ENCODE data around the gene PKMYT1. TPM values are rescaled to one million over a fixed set of nuclear protein-coding genes. Genes with fewer than 3 reads are reported as not detected.

PKMYT1 gene
- total RNA-seq, 1 experiment from 2014 or later = 128 TPM

DNA sequence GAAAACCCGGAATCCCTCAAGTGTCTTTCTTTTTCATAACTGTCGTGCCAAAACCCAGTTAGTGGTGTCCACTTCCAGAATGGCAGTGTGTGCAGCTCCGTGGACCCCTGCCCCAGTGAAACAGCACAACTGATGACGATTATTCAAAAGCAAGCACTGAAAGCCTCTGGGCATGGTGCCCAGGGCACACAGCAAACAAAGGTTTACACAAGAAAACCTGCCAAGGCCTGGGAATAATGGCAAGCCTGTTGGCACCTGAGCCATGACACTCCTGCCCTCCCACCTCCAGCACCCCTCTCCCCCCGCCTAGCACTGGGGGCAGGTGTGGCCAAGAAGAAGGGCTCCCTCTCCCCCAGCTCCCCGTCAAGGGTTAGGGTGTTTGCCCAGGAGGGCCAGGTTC, 2.8 kb downstream of the PKMYT1 start:
- POLR2A ChIA-PET (ENCODE audit: low non-redundant PET) = no interaction called here
- Histone ChIP-seq H3K9me3 (ENCODE audit: low read depth, low read length, poor library complexity, severe bottlenecking) (no peaks in the 10 kb centered on the region), H3K27ac (ENCODE audit: low read depth, low read length, poor library complexity, severe bottlenecking) (no peak overlapping the region)

DNA sequence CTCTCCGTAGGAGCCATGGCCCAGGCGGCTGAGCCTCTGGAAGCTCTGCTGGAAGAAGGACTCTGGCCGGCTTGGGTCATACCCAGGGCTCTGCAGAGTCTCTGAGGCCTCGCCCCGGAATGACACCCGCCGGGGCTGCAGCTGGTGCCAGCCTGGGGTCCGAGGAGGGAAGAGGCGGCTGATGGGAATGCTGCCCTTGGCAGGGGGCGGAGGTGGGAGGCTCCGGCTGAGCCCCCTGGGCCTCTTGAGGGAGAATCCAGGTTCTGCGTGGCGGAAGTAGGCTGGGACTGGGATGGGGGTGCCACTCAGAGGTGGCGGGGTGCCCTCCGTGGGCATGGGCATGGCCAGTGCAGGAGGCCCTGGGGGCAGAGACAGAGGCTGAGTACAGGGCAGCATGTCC, 3.6 kb downstream of the PKMYT1 start:
- H3K27me3 ChIP-seq (replicated peaks; ENCODE audit: insufficient read depth, low read depth, low read length, poor library complexity) = no peaks in the 10 kb centered on the region
- ChIA-PET POLR2A (ENCODE audit: low non-redundant PET) (no interaction called here), CTCF (no interaction called here)
- BruUV-seq (replicated peaks) = no TSS peak
- peaks cover 49% of the 10 kb centered on the region for H3K36me3 ChIP-seq (ENCODE audit: insufficient read depth, low read length, poor library complexity, severe bottlenecking)
- DNase-seq (ENCODE audit: low spot score) = no peak
- intact Hi-C loops (cut with micrococcal nuclease; ENCODE audit: unreplicated experiment) = no loop called here
- H3K9me3 ChIP-seq (ENCODE audit: low read depth, low read length, poor library complexity, severe bottlenecking) = no peaks in the 10 kb centered on the region
- no peak overlapping the region for H3K4me3 ChIP-seq (ENCODE audit: low read depth, low read length, poor library complexity, severe bottlenecking)
- H3K4me1 ChIP-seq (ENCODE audit: insufficient read depth, low read length, poor library complexity, severe bottlenecking) = peaks cover 21% of the 10 kb centered on the region
- no peak overlapping the region for H3K27ac ChIP-seq (ENCODE audit: low read depth, low read length, poor library complexity, severe bottlenecking)
- TF ChIP-seq EZH2 (IDR thresholded peaks at IDR 0.05; ENCODE audit: borderline replicate concordance, low read depth, low read length, poor library complexity, severe bottlenecking) = no peak
- TF ChIP-seq, protein P1, sequence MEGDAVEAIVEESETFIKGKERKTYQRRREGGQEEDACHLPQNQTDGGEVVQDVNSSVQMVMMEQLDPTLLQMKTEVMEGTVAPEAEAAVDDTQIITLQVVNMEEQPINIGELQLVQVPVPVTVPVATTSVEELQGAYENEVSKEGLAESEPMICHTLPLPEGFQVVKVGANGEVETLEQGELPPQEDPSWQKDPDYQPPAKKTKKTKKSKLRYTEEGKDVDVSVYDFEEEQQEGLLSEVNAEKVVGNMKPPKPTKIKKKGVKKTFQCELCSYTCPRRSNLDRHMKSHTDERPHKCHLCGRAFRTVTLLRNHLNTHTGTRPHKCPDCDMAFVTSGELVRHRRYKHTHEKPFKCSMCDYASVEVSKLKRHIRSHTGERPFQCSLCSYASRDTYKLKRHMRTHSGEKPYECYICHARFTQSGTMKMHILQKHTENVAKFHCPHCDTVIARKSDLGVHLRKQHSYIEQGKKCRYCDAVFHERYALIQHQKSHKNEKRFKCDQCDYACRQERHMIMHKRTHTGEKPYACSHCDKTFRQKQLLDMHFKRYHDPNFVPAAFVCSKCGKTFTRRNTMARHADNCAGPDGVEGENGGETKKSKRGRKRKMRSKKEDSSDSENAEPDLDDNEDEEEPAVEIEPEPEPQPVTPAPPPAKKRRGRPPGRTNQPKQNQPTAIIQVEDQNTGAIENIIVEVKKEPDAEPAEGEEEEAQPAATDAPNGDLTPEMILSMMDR (conservative IDR thresholded peaks at IDR 0.05; ENCODE audit: low read depth, low read length) = no peak

More for the DNA sequence above, 2.8 kb downstream of the PKMYT1 start:
- BruUV-seq (replicated peaks) = no TSS peak
- peaks cover 16% of the 10 kb centered on the region for H3K4me1 ChIP-seq (ENCODE audit: insufficient read depth, low read length, poor library complexity, severe bottlenecking)
- H3K36me3 ChIP-seq (ENCODE audit: insufficient read depth, low read length, poor library complexity, severe bottlenecking) = peaks cover 42% of the 10 kb centered on the region
- CTCF ChIA-PET = no interaction called here
- no peak overlapping the region for H3K4me3 ChIP-seq (ENCODE audit: low read depth, low read length, poor library complexity, severe bottlenecking)
- intact Hi-C loops (cut with micrococcal nuclease; ENCODE audit: unreplicated experiment) = no loop called here
- H3K27me3 ChIP-seq (replicated peaks; ENCODE audit: insufficient read depth, low read depth, low read length, poor library complexity) = no peaks in the 10 kb centered on the region
- TF ChIP-seq, protein P1 (conservative IDR thresholded peaks at IDR 0.05; ENCODE audit: low read depth, low read length) = no peak
- no peak for TF ChIP-seq EZH2 (IDR thresholded peaks at IDR 0.05; ENCODE audit: borderline replicate concordance, low read depth, low read length, poor library complexity, severe bottlenecking)
- DNase-seq (ENCODE audit: low spot score) = no peak

DNA sequence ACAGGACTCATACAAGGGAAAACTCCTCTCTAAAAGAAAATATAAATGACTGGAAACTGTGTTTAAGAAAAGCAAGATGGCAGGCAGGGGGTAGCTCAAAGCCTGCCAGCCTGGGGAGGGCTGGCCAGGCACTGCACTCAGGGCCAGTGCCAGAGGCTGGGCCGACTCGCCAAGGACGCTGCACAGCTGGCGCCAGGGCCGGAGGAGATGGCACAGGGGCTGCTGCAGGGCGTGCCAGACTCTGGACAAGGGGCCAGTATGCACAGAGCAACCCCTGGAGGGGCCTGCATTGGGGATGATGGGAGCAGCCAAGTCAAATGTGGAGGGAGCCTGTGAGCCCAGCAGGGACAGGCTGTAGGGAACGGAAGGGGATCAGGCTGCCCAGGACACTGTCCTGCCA, 4.0 kb downstream of the PKMYT1 start:
- Histone ChIP-seq H3K27me3 (replicated peaks; ENCODE audit: insufficient read depth, low read depth, low read length, poor library complexity) (no peaks in the 10 kb centered on the region), H3K4me1 (ENCODE audit: insufficient read depth, low read length, poor library complexity, severe bottlenecking) (peaks cover 21% of the 10 kb centered on the region), H3K4me3 (ENCODE audit: low read depth, low read length, poor library complexity, severe bottlenecking) (no peak overlapping the region), H3K36me3 (ENCODE audit: insufficient read depth, low read length, poor library complexity, severe bottlenecking) (peaks cover 50% of the 10 kb centered on the region), H3K9me3 (ENCODE audit: low read depth, low read length, poor library complexity, severe bottlenecking) (no peaks in the 10 kb centered on the region), H3K27ac (ENCODE audit: low read depth, low read length, poor library complexity, severe bottlenecking) (no peak overlapping the region)
- ChIA-PET POLR2A (ENCODE audit: low non-redundant PET) (no interaction called here), CTCF (no interaction called here)
- no TSS peak for BruUV-seq (replicated peaks)
- TF ChIP-seq, protein P1 (conservative IDR thresholded peaks at IDR 0.05; ENCODE audit: low read depth, low read length) = no peak
- no peak for TF ChIP-seq EZH2 (IDR thresholded peaks at IDR 0.05; ENCODE audit: borderline replicate concordance, low read depth, low read length, poor library complexity, severe bottlenecking)
- no peak for DNase-seq (ENCODE audit: low spot score)
- intact Hi-C loops (cut with micrococcal nuclease; ENCODE audit: unreplicated experiment) = no loop called here
